HG03439 (cell line): ENCODE measurements around the gene CACNA1C.

Source experiments
- ATAC-seq: cut with Tn5 transposase; IDR thresholded peaks from one replicate; pipeline ENCODE4 v1.9.1; 2021; ENCODE audit warnings: mild to moderate bottlenecking, moderate library complexity; ENCODE audit not compliant: unreplicated experiment

The CACNA1C gene

DNA sequence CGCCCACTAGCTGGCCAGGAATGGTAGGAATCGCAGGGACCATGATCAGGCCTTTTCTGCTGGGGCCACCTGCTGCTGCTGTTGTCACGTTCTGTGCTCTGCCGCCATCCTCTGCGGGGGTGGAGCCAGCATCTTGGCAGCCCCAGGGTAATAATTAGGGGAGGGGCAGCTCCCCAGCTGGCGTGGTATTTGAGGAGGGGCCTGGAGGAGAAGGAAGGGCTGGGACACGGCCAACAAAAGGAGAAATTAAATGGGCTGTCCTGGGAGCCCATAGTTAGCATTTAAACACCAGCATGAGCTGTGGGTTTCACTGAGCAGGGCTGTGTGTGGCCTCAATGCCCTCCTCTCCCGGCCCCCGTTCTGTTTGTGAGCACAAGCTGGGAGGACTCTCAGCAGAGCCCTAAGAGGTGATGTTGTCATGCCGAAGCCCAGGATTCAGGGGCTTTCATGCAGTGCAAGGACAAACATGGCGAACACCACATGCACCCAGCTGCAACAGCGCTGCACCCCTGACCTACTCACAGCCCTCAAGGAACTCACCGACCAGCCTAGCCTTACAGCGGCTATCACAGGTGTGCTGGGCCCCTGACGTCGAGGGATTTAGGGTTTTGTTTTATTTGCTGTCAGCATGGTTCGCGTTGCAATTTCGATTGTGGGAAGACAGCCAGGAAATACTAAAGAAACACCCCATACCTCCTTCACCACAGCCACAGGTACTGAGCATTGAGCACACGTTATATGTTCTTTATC is 324.3 kb downstream of the CACNA1C start:
- ATAC-seq = no peak

DNA sequence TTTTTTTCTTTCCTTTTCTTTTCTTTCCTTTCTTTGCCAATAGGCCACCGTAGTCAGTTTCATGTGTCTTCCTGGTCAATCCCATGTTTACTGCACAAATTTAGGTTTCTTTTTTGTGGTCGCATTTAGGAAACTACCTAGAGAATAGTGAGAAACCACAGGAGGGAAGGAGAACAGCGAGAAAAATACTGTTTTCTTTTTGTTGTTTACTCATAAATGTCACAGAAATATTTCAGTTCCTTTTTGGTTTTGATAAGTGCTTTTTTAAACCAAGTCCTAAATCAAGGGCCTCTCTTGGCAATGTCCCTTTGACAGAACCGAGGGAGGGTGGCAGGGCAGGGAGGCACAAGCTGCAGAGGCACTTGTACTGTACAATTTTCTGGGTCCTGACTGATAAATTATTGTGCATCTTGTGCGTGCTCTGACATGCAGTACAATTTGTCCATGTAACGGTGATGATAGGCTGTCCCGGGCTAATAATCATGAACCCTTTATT is 326.1 kb downstream of the CACNA1C start:
- no peak for ATAC-seq

DNA sequence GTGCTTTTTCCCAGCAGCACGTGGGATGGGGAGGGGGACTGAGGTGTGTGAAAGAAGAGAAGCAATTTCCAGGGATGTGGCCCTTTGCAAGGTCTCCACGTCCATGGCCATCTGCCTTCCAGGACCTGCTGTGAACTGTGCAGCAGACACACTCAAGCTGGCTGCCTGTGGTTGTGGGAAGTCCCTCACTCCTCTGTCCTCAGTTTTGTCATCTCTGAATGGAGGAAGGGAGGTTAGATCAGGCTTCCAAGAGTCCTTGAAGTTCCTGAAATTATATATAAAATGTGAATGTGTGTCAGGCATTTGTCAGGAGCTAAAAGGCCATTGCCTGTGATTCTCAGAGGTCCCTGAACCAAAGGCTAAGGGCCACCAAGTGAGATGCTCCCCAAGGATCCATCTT is 328.2 kb downstream of the CACNA1C start:
- ATAC-seq = no peak

DNA sequence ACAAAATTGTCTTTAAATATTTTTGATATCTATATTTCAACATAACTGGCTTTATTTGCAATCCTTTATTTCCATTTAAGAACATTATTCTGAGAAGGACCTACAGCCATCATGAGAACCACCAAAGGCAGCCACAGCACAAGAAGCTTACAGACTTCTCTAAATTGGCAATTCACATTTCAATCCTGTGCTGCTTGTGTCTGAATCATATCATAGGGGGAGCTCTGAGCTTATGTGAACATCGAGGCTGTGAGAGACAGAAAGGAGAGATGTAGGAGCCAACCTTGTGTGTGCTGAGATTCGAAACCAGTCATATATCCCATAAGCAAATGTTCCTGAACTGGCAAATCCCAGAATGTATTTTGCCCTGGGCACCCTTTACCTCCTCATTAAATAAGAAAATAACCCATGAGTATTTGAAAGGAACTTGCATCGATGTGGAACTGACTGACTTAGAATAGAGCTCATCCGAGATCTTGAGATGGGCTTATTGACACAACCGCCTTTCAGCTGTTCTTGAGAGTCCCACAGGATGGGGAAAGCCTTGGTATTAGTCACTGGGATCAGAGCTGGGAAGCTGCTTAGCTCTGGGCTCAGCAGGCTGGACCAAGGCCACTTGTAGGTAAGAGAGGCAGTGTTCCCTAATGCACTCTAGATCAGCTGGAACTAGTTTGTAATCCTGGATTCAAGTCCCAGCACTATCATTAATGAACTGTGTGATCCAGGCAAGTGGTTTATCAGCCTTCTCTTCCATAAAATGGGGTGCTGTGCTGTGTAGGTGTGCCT is 329.8 kb downstream of the CACNA1C start:
- no peak for ATAC-seq

DNA sequence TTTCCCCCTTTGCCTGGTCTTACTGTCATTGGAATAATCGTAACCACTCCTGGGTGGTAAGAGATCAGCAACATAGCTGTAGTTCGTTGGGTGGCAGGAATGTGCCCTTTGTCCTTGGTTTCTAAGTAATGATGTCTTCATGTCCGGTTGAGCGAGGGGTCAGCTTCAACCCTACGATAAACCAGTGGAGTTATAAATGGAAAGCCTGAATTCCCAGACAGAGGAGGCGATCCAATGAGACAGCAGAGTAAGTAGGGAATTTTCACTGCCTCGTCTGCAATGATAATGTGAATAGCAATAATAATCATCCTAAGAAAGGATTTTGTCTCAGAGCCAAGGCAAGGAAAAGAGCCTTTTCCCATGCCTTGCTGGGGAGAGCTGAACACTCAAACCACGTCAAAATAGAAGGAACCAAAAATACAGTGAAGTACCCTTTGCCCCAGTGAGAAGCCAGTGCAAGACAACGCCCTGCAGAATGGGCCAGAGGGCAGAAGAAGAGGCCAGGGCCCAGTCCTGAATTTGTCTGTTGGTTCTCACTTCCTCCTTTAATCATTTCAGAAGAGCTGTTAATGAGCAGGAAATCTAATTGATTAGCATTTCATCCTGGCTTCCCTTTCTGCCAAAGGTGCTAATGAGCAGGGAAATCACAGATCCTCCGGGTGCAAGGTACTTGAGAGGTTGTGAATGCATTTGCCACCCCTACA is 330.7 kb downstream of the CACNA1C start:
- no peak for ATAC-seq

DNA sequence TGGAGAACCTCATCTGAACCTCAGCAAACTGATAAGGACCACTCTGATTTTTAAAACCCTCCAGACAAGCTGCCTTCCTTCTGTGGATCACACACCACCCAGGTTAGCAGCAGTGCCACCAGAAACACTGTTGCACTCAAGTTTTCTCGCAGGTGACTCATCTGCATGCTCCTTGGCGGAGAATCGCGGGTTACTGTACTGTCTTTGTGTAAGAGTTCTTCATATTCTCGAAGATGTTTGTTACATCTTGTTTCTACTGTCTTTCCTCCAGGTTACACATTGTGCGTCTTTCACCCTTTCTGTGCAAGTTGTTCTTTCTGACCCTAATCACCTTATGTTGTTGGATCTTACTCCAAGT is 331.2 kb downstream of the CACNA1C start:
- no peak for ATAC-seq

DNA sequence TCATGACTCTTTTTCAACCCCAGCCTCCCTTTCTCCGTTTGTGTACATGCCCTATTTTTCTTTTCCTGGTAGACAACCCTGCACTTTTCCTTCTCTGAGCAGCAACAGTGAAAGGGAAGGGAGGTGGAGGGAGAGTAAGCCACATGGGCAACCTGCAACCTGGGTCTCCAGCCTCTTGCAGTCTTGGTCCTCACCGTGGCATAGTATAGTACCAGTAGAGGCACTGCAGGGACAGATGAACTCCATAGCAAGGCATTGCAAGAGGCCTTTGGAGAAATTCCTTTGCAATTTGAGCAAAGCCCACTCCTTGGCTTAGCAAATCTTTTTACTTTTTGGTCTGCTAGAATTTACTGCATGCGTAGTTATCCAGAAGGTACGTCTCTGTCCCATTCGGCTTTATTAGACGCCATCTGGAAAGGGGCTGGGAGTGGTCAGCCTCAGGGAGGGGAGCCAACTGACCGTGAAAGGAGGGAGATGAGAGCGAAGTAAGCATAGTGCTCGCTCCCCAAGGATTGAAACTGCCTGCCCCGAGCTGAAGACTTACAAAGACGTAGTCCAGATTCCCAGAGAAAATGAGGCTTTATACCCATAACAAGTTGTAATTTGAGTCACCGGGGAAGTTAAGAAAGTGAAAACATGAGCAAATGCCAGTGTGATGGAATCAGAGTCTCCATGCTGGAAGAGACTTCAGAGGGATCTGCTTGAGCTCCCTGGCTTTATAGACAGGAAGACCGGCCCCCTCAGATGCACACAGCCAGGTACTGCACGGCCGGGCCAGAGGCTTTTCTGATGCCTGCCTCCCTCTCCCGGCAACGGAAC is 332.0 kb downstream of the CACNA1C start:
- no peak for ATAC-seq

DNA sequence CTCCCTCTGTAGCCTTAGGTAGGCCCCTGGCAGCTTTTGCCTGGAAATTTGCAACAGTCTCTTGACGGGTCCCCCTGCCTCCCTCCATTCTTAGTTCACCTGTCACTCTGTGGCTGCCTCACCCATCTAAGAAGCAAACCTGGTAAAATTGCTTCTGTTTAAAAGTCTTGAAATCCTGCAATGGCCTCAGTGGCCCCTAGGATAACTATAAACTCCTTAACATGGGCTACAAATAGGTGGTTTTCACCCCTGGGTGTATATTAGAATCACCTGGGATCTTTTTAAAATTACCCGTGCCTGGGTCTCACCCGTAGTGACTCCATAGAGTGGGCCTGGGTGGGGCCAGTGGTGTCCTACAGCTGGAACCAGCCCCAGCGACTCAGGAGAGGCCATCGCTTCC is 332.7 kb downstream of the CACNA1C start:
- no peak for ATAC-seq

DNA sequence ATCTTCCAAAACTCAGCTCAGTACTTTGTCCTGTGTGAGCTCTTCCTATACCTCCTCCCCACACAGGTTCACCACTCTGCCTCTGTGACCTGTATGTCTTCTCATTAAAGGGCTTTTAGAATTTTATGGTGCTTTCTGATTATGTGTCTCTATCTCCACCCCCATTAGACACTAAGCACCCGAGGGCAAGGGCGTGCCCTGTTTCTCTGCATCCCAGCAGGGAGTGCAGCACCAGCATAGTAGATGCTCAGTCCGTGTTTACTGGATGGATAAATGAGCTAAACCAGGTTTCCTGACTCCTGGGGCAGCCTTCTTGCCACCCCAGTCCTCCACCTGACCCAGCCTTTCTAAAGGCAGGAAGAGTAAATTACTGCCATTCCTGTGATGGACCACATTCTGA is 333.8 kb downstream of the CACNA1C start:
- no peak for ATAC-seq

DNA sequence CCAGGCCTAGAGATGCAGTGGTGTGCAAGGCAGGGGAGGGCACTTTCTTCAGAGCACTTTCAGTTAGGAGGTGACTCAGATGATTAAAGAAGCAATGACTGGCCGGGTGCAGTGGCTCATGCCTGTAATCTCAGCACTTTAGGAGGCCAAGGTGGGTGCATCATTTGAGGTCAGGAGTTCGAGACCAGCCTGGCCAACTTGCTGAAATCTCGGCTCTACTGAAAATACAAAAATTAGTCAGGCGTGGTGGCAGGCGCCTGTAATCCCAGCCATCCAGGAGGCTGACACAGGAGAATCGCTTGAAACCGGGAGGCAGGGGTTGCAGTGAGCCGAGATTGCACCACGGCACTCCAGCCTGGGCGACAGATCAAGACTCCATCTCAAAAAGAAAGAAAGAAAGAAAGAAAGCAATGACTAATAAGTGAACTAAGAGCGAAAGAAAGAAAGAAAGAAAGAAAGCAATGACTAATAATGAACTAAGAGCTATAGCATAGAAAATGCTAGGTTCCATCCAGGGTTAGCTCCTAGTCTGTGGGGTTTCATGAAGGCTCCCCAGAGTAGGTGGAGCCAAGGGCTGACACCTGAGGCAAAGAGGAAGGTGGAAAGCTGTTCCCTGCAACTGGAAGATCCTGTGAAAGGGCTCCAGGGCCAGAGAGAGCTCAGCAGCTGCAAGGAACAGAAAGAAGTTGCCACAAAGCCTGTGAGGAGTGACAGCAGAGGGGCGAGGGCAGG is 334.5 kb downstream of the CACNA1C start:
- ATAC-seq = peak; percentile 67

DNA sequence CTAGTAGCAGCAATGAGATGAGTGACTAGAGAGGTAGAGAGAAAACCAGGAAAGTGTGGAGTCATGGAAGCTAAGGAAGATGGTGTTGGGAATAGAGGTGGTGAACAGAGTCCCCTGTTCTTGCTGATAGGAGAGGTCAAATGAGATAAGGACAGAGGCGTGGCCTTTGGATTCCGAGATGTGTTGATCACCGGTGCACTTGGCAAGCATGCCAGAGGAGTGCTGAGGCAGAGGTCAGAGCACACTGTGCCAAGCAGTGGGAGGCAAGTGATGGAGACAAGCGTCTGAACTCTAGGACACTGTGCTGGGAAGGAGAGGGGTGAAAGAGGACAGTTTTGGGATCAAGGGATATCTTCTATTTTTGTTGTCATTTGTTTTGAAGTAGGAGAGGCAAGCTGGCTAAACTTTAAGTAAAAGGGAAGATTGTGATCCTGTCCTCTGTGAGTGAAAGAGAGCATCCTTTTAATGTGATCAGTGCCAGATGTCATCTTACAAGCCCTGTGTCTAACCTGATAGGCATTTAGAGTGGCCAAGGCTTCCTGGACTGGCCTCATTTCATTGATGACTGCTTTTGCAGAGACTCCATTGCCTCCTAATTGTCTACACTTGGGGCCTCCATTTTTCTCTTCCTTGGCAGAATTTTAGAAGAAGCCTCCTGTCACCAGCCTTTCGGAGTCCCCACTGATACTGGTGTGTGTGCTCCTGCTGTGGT is 336.4 kb downstream of the CACNA1C start:
- no peak for ATAC-seq

DNA sequence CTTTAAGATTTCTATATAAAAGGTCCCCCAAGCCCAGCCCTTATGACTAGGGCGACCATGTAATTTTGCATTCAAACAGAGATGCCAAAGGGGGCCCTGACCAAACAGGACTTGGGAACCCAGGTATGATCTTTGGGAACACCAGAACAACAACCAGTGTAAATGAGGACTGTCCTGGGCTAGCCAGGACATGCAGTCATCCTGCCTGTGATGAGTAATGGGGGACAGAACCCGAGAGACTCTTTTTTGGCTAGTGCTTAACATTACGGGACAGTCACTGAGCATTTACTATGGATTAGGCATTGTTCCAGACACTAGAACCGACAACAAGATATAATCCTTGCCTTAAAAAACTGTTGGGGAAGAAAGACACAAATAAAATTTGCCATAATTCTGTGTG is 337.3 kb downstream of the CACNA1C start:
- no peak for ATAC-seq

DNA sequence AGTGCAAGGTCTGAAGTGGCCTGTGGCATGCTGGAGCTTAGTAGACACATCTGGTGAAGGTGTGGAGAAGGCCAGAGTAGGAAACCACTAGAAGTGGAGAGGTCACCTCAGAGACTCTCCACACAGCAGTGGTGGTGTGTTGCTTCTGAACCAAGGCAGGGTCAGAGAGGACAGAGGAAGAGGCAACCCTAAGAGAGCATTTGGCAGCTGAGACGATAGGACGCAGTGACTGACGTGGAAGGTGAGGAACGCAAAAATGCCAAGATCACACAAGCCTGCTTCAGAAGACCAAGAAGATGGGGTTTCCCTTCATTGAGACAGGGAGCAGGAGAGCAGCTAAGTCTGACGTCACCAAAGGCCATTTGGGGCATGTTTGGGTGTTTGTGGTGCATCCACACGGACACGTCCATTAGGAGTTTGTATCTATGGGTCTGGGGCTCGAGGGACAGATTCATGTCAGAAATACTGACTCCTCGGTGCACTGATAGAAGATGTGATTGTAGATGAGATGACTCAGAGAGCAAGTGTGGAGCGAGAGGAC is 338.1 kb downstream of the CACNA1C start:
- no peak for ATAC-seq

DNA sequence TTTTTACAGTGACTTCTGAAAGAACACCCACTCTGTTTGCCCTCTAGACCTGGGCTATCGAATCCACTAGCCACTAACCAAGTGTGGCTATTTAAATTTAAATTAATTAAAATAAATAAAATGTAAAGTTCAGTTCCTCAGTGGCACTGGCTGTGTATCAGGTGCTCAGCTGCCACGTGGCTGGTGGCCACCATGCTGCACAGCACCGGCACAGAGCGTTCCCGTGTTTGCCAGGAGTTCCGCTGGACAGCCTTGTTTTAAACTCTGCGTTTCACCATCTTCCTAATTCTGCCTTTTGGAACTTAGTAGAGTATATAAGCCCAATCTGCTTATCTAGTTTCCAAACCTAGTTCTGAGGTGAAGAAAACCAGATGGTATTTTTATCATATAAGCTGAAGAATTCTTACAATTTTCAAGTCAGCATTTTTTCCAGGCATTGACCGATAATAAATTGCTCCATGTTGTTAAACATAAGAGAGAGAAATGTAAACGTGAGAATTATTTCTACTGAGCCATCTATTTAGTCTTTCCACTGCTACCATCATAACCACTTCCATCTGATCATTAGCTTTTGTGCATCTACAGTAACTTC is 339.0 kb downstream of the CACNA1C start:
- no peak for ATAC-seq

DNA sequence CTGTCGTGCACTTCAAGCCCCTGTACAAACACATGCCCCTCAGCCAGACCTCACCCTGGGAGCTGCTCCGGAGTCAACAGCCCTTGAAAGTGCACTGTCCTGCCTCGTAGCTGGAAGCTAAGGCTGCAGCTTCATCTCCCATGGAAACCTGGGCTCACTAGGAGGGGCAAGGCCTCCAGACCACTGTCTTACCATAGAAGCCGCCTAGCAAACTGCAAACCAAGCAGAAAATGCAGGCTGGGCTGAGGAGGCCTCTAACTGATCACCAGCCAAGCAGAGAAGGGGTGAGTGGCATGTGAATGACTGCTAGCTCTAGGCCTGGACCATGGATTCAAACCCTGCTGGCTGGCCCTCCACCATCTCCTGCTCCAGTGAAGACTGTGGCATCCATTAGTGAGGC is 340.2 kb downstream of the CACNA1C start:
- no peak for ATAC-seq

DNA sequence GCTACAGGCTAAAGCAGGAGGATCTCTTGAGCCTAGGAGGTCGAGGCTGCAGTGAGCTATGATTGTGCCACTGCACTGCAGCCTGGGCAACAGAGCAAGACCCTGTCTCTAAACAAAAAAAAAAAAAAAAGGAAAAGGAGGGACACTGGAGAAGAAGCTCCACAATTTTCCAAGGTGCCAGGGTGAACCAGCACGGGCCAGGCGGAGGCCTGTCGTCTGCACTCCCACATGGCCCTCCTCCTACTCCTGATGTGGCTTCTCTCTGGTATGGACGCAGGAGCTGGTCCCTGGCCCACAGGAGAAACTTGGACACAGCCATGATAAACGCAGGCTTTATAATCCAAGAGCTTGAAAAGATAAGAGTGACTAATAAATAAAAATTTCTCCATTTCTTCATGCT is 341.2 kb downstream of the CACNA1C start:
- no peak for ATAC-seq

DNA sequence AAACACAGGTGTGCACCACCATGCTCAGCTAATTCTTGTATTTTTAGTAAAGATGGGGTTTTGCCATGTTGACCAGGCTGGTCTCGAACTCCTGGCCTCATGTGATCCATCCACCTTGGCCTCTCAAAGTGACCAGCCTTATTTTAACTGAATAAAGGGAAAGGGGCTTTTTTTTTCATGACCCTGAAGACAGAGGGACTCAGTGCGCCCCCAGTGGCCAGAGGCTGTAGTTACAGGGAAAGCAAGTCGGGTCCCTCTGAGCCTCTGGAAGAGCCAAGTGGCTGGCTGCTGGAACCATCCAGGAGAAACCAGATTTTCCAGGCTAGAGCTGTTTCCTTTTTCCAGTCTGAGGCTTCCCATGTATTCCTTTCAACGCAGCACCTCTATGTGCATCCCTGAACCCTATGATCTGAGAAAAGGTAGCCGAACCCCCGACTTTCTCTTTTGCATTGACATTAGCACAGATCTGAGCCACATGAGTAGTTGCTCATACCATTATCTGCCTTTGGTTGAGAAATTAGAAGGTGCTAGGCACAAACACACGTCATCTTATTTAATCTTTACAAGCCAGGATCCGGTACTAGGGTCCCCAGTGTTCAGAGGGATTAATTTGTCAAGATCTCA is 342.7 kb downstream of the CACNA1C start:
- no peak for ATAC-seq

DNA sequence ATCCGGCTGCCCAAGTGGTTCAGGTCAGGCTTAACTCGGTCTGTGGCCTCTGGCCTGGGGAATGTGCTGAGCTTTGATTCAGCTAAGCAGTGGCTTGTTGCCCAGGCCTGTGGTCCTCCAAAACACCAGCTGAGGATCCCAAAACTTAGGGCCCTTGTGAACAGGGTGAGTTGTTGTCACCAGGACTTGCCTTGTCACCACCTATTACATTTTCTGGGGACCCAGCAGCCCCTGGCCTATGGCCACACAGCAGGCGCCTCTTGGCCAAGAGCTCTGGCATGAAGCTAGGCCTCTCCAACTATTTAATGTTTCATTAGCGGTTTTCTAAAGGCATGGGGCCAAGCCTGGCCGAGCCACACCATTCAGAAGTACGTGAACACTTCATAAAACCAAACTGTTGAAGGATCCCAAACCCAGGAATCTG is 343.7 kb downstream of the CACNA1C start:
- no peak for ATAC-seq
